ENCODE data around the gene PACS2. TPM values are rescaled to one million over a fixed set of nuclear protein-coding genes. Genes with fewer than 3 reads are reported as not detected.

The PACS2 gene
- total and polyA plus RNA-seq, 2 donors (not counting 1 experiment from before 2014, with no cell fraction given) = 65.6 to 70.7 TPM

DNA sequence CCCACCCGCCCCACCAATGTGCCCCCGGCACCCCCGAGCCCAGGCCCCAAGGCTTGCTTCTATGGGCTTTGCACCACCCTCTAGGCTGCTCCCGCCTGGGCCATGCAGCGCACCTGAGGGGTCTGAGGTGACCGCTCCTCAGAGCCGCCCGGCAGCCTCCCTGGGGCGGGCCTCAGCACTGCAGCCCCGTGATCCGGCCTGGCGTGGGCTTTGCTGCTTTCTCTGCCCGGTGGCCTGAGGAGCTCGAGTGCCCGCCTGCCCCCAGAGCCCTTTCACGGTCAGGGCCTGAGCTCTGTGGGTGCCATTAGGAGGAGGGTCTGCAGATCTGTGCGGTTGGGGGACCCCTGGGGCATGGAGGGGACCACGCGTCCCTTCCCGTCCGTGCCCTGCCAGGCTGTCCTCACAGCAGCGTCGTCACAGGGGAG is 111.3 kb downstream of the PACS2 start:
- Mint-ChIP-seq H3K4me1 (peaks cover 30% of the 10 kb centered on the region), H3K27ac (no peak overlapping the region), H3K27me3 (no peaks in the 10 kb centered on the region), H3K4me3 (no peak overlapping the region), H3K9me3 (ENCODE audit: insufficient read depth) (peaks cover 2% of the 10 kb centered on the region)
- ChIA-PET CTCF (no interaction called here), POLR2A (no interaction called here)
- TF ChIP-seq EZH2 (IDR thresholded peaks at IDR 0.05; ENCODE audit: borderline replicate concordance, insufficient read depth, low read depth, low read length, poor library complexity, severe bottlenecking) = no peak
- TF ChIP-seq, protein P1, sequence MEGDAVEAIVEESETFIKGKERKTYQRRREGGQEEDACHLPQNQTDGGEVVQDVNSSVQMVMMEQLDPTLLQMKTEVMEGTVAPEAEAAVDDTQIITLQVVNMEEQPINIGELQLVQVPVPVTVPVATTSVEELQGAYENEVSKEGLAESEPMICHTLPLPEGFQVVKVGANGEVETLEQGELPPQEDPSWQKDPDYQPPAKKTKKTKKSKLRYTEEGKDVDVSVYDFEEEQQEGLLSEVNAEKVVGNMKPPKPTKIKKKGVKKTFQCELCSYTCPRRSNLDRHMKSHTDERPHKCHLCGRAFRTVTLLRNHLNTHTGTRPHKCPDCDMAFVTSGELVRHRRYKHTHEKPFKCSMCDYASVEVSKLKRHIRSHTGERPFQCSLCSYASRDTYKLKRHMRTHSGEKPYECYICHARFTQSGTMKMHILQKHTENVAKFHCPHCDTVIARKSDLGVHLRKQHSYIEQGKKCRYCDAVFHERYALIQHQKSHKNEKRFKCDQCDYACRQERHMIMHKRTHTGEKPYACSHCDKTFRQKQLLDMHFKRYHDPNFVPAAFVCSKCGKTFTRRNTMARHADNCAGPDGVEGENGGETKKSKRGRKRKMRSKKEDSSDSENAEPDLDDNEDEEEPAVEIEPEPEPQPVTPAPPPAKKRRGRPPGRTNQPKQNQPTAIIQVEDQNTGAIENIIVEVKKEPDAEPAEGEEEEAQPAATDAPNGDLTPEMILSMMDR (IDR thresholded peaks at IDR 0.05) = no peak
- H3K4me2 ChIP-seq (replicated peaks; ENCODE audit: low read depth, low read length, poor library complexity, severe bottlenecking) = no peak overlapping the region
- H3K27ac ChIP-seq (ENCODE audit: low read length in 2 of 2) = no peak overlapping the region
- peaks cover 64% of the 10 kb centered on the region for H3K79me2 ChIP-seq (ENCODE audit: control insufficient read depth, insufficient read depth, low read length)
- H3K4me3 ChIP-seq (ENCODE audit: control extremely low read depth in 1 of 5, extremely low read depth in 1 of 5, insufficient read depth in 1 of 5, low read depth in 2 of 5, low read length in 4 of 5) = no peak overlapping the region
- peaks cover 0 to 13% of the 10 kb centered on the region in 2 experiments for H3K36me3 ChIP-seq (replicated peaks in 1 of 2; ENCODE audit: control extremely low read depth in 1 of 2, control insufficient read depth in 1 of 2, extremely low read depth in 1 of 2, insufficient read depth in 2 of 2, low read length in 1 of 2)
- DNase-seq (no peak), ATAC-seq (ENCODE audit: low read depth) (no peak)
- 98% methylated on average over 20 of the region's 23 CpGs for WGBS (ENCODE audit: insufficient coverage)
- H3K9me3 ChIP-seq (ENCODE audit: control extremely low read depth in 1 of 3, control insufficient read depth in 2 of 3, insufficient read depth in 1 of 3, low read length in 2 of 3) = peaks cover 0 to 7% (median 0%) of the 10 kb centered on the region in 3 donors
- no peaks in the 10 kb centered on the region for H3K27me3 ChIP-seq (replicated peaks in 1 of 4; ENCODE audit: control extremely low read depth in 1 of 4, control insufficient read depth in 3 of 4, insufficient read depth in 4 of 4, low read length in 3 of 4)
- peaks cover 15 to 16% of the 10 kb centered on the region in 2 donors for H3K4me1 ChIP-seq (ENCODE audit: control insufficient read depth in 2 of 2, insufficient read depth in 2 of 2, low read length in 2 of 2)
- intact Hi-C loops (cut with micrococcal nuclease) = no loop called here
- H3K9ac ChIP-seq (ENCODE audit: low read length) = no peak overlapping the region
- H2AFZ ChIP-seq (ENCODE audit: insufficient read depth, low read depth, low read length, poor library complexity, severe bottlenecking) = no peak overlapping the region
- peaks cover 57% of the 10 kb centered on the region for H4K20me1 ChIP-seq (ENCODE audit: control insufficient read depth, insufficient read depth, low read length, poor library complexity, severe bottlenecking)

DNA sequence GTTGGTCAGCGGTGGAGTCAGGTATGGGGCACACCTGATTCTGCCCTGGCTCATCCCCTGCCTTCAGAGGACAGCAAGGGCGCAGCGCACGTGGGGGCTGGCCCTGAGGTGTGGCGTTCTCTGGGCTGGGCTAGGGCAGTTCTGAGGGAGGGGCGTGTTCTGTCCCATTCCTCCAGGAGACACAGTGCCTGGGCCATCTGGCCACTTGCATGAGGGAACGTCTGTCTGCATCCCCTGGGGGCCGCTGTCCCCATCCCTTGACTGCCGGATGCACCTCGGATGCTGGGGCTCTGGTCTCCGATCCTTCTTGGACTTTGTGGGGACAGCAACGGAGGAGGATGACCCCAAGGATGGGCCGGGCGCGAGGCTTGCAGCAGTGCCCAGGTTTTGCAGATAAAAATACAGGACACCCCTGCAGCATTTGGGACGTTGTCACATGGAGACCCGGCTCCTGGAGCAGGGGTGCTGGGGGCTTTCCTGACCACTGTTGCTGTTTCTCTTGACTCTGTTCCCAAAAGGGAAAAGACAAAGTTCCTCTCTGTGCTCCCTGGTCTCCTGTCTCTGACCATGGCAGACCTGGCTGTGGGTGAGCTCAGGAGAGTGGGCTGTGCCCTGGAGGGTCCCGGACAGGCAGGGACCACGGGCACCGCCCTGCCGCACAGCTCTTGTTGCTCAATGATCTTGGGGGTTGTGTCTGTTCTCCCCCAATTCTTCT is 112.0 kb downstream of the PACS2 start:
- DNase-seq (no peak), ATAC-seq (ENCODE audit: low read depth) (no peak)
- peaks cover 2% of the 10 kb centered on the region for H3K9me3 Mint-ChIP-seq (ENCODE audit: insufficient read depth)
- WGBS (ENCODE audit: insufficient coverage) = 95% methylated on average over 21 of the region's 21 CpGs
- Histone ChIP-seq H3K27me3 (replicated peaks in 1 of 4; ENCODE audit: control extremely low read depth in 1 of 4, control insufficient read depth in 3 of 4, insufficient read depth in 4 of 4, low read length in 3 of 4) (no peaks in the 10 kb centered on the region), H3K9ac (ENCODE audit: low read length) (no peak overlapping the region), H3K9me3 (ENCODE audit: control extremely low read depth in 1 of 3, control insufficient read depth in 2 of 3, insufficient read depth in 1 of 3, low read length in 2 of 3) (peaks cover 0 to 14% (median 2%) of the 10 kb centered on the region in 3 donors), H3K79me2 (ENCODE audit: control insufficient read depth, insufficient read depth, low read length) (peaks cover 64% of the 10 kb centered on the region), H3K4me3 (ENCODE audit: control extremely low read depth in 1 of 5, extremely low read depth in 1 of 5, insufficient read depth in 1 of 5, low read depth in 2 of 5, low read length in 4 of 5) (no peak overlapping the region), H3K4me1 (ENCODE audit: control insufficient read depth in 2 of 2, insufficient read depth in 2 of 2, low read length in 2 of 2) (peaks cover 7 to 9% of the 10 kb centered on the region in 2 donors), H4K20me1 (ENCODE audit: control insufficient read depth, insufficient read depth, low read length, poor library complexity, severe bottlenecking) (peaks cover 56% of the 10 kb centered on the region), H2AFZ (ENCODE audit: insufficient read depth, low read depth, low read length, poor library complexity, severe bottlenecking) (no peak overlapping the region), H3K4me2 (replicated peaks; ENCODE audit: low read depth, low read length, poor library complexity, severe bottlenecking) (no peak overlapping the region), H3K36me3 (replicated peaks in 1 of 2; ENCODE audit: control extremely low read depth in 1 of 2, control insufficient read depth in 1 of 2, extremely low read depth in 1 of 2, insufficient read depth in 2 of 2, low read length in 1 of 2) (peaks cover 0 to 16% of the 10 kb centered on the region in 2 experiments), H3K27ac (ENCODE audit: low read length in 2 of 2) (no peak overlapping the region)
- H3K4me1 Mint-ChIP-seq = peaks cover 23% of the 10 kb centered on the region
- intact Hi-C loops (cut with micrococcal nuclease) = no loop called here
- ChIA-PET CTCF (no interaction called here), POLR2A (no interaction called here)
- H3K27ac Mint-ChIP-seq = no peak overlapping the region
- no peaks in the 10 kb centered on the region for H3K27me3 Mint-ChIP-seq
- H3K4me3 Mint-ChIP-seq = no peak overlapping the region
- TF ChIP-seq, protein P1 (IDR thresholded peaks at IDR 0.05) = no peak
- TF ChIP-seq EZH2 (IDR thresholded peaks at IDR 0.05; ENCODE audit: borderline replicate concordance, insufficient read depth, low read depth, low read length, poor library complexity, severe bottlenecking) = no peak
